ENCODE data around the gene EFS.
"Not testable (repeated sequence)": the region's sequence is repeated elsewhere in the genome, so short reads cannot be mapped to it uniquely, and the experiment has no call there.

EFS gene

DNA sequence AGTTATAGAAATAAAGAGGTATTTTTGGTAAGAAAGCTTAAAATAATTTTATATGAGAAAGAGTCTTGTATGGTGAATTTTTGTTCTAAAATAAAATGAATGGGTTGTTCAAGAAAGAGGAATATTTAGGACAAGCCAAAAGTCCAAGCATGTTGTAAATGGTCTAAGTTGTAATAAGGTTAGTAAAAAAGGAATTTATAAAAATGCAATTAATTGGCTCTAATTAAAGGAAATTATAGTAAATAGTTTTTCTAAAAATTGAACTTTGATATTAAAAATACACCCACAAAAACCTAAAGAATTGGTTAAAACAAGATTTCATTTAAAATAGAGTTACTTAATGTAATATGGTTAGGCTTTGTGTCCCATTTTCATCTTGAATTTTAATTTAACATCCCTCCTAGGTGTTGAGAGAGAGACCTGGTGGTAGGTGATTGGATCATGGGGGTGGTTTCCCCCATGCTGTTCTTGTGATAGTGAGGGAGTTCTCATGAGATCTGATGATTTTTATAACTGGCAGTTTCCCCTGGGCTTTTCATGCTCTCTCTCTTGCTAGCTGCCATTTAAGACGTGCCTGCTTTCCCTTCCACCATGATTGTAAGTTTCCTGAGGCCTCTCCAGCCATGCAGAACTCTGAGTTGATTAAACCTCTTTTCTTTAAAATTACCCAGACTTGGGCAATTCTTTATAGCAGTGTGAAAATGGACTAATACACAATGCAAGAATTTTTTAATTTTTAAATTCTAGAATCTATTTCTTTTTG, 25.3 kb downstream of the EFS start:
- DNase-seq, result no peak

DNA sequence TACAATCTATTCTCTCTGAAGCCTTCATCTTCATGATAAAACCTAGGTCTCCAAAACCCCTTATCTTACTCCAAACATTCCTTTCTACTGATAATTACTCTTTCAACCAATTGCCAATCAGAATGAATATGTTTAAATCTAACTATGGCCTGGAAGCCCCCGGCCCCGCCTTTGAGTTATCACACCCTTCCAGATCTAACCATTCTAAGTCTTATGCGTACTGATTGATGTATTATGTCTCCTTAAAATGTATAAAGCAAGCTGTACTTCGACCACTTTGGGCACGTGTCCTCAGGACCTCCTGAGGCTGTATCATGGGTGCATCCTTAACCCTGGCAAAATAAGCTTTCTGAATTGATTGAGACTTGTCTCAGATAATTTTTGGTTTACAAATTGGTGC, 29.3 kb downstream of the EFS start:
- DNase-seq, result no peak

DNA sequence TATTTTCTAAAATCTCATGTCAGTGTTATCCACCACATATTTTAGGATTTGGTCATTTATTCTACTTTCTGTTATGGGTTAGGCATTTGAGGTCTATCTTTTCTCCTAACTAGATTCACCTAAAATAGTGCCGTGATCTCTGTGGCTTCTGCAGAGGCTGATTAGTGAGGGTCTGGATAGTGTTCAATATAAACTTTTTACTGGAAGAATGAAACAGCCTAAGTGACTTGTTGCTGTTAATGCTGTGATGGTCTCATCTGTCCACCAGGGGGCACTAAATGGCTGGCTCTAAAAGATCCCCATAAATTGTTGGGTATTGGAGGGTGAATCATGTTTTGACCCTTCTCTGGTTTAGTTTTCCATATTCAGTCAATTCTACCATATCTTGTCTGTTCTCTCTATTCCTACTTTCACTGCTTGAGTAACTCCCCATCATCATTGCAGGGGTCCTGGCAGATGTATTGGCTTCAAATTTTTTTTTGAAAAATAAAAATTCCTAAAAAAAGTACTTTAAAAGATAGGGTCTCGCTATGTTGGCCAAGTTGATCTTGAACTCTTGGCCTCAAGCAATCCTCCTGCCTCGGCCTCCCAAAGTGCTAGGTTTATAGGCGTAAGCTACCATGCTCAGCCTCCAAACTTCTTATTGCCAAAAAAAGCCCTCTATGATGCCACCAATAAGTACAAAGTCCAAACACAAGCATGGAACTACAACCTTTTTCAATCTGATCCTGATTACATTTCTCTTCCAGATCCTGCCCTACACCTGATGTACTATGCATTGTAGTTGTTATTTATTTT, 36.8 kb downstream of the EFS start:
- peak in 41 of 56 donors; percentile 6 to 89 (median 46) for DNase-seq

DNA sequence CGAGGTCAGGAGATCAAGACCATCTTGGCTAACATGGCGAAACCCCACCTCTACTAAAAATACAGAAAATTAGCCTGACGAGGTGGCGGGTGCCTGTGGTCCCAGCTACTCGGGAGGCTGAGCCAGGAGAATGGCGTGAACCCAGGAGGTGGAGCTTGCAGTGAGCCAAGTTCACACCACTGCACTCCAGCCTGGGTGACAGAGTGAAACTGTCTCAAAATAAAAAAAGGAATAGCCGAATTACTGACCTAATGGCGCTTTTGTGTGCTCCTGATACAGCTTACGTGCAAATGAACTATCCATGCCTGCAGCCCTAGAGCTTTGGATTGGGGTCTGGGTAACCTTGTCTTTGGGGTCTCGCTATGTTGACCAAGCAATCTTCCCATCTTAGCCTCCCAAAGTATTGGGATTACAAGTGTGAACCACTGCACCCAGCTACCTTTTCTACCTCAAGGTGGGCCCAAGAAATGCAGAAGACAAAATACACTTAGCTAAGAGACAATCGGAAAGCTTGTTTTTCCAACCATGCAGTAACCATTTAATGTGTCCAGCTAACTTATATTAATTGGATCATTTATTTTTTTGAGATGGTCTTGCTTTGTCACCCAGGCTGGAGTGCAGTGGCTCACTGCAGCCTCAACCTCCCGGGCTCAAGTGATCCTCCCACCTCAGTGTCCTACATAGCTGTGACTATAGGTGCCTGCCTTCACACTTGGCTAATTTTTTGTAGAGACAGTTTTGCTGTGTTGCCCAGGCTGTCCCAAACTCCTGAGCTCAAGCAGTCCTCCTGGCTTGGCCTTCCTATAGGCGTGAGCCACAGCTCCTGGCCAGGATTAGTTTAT, 38.3 kb downstream of the EFS start:
- DNase-seq, result no peak

DNA sequence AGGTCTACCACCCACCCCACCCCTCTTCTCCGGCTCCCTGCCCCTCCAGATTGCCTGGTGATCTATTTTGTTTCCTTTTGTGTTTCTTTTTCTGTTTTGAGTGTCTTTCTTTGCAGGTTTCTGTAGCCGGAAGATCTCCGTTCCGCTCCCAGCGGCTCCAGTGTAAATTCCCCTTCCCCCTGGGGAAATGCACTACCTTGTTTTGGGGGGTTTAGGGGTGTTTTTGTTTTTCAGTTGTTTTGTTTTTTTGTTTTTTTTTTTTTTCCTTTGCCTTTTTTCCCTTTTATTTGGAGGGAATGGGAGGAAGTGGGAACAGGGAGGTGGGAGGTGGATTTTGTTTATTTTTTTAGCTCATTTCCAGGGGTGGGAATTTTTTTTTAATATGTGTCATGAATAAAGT, 39.2 kb downstream of the EFS start:
- DNase-seq, result not testable (repeated sequence)

DNA sequence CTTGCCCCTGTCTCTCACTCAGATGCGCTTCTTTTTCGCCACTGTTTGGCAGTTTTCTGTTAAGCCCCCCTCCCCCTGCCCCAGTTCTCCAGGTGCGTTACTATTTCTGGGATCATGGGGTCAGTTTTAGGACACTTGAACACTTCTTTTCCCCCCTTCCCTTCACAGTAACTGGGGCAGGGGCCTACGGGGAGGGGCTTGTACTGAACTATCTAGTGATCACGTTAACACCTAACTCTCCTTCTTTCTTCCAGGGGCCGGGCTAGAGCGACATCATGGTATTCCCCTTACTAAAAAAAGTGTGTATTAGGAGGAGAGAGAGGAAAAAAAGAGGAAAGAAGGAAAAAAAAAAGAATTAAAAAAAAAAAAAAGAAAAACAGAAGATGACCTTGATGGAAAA, 40.0 kb downstream of the EFS start:
- DNase-seq, result no peak

DNA sequence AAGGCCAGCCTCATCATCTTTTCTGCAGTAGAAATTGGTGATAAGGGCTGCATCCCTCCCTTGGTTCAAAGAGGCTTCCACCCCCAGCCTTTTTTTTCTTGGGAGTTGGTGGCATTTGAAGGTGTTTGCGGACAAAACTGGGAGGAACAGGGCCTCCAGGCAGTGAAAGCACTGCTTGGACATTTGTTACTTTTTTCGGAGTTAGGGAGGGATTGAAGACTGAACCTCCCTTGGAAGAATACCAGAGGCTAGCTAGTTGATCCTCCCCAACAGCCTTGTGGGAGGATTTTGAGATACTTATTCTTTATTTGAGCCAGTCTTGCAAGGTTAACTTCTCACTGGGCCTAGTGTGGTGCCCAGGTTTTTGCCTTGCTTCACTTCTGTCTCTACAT, 40.5 kb downstream of the EFS start:
- DNase-seq, result no peak

DNA sequence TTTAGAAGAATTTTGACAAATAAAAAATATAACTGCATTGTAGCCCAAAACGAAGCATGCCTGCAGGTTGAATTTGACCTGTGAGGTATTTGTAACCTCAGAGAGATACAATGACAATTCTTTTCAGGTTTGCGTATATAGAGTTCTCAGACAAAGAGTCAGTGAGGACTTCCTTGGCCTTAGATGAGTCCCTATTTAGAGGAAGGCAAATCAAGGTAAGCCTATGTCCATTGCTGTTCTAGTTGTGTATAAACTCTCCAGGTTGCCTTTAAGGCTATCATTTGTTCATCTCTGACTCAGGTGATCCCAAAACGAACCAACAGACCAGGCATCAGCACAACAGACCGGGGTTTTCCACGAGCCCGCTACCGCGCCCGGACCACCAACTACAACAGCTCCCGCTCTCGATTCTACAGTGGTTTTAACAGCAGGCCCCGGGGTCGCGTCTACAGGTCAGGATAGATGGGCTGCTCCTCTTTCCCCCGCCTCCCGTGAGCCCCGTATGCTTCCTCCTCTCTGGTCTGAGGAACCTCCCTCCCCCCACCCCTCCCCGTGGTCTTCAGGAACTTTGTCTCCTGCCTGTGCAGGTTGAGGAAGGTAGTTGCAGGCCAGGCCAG, 41.0 kb downstream of the EFS start:
- DNase-seq, result no peak

DNA sequence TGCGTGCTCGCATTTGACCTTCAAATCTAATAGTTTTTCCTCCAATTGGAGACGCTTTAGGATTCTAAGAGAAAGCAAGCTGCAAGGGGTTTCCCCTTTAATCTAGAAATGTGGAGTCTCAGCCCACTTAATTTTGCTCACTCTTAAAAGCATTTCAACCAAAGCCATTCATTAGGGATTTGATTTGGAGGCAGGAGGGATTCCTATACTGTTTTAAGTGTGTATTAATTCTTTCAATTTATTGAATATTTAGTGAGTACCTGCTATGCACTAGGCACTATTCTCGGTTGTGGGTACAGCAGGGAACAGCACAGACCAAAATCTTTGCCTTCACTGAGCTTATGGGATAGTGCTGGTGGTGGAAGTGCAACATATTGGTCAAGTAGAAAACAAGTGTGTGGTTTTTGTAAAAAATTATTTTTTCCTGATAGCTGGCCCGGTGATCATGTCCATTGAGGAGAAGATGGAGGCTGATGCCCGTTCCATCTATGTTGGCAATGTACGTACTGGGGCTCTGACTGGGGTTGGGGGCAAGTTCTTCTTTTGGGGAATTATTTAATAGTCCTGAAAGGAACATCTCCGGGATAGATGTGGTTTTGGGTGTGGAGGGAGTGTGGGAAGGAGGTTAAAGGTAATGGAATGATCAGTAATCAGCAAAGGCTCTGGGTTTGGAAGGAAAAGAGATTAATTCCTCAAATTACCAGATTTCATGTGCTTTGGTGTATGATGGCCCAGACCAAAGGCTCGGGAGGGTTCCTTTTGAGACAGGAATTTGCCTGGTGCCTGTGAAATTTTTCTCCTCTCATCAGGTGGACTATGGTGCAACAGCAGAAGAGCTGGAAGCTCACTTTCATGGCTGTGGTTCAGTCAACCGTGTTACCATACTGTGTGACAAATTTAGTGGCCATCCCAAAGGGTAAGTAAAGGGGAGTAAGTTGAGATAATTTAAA, 42.1 kb downstream of the EFS start:
- DNase-seq, result no peak

DNA sequence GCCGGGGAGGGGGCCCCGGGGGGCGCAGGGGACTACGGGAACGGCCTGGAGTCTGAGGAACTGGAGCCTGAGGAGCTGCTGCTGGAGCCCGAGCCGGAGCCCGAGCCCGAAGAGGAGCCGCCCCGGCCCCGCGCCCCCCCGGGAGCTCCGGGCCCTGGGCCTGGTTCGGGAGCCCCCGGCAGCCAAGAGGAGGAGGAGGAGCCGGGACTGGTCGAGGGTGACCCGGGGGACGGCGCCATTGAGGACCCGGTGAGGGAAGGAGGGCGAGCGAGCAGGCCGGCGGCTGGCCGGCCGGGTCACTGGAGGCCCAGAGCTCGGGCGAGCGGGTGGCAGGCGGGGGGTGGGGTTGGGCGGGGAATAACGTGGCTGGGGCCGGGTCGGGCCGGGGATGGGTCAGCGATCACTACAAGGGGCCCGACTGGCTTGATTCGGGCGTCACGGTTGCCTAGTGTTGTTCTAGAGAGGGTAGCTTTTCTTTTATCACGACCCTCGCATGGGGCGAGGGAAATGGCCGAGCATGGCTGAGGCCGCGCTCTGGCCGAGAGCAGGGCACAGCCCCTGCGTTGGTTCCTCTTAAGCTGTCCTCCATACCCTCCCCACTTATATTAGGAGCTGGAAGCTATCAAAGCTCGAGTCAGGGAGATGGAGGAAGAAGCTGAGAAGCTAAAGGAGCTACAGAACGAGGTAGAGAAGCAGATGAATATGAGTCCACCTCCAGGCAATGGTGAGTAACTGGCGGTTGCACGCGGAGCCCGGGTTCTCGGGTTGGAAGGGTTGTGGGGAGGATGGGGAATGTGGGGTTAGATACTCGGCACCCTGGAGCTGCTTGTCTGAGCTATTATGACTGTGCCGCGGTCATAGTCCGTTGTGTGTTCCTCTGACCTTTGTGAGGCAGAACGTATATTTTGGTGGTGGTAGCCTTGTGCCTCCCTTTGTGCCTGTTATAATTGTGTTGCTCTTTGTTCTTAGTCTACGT, 43.1 kb downstream of the EFS start:
- peak in 16 of 56 donors; percentile 42 to 77 (median 61) for DNase-seq

DNA sequence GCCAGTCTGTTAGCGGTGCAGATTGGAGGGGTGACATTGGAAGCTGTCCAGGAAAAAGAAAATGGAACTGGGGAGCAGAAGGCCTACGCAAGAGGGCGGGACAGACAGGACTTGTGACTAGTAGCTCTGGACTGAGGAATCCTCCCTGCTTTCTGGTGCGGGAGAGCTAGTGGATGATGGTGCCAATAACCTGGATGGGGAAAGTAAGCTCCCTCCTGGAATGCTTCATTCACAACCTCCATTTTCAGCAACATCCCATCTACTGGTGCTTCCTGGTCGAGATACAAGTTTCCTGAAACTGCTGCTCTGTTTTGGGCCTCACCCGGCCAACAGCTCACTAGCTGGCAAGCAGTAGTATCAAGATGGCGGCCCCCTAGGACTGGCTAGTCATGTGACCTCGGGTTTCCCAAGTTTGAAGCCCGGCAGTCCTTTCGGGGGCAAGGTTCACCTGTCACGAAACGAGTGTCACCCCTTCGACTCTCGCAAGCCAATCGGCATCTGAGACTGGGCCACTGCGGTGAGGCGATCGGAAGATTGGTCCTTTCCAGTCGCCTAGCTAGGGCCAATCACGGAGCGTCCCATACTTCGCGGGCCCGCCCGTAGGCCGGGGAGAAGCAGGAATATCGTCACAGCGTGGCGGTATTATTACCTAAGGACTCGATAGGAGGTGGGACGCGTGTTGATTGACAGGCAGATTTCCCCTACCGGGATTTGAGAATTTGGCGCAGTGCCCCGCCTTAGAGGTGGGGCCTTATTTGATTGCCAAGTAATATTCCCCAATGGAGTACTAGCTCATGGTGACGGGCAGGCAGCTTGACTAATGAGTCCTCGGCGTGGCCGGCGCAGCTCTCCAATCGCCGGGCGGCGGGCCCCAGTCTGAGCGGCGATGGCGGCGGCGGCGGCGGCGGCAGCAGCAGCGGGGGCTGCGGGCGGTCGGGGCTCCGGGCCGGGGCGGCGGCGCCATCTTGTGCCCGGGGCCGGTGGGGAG, 44.1 kb downstream of the EFS start, which contains the start of gene PABPN1:
TSS of gene PABPN1 (plus strand) at position 874 of the 988 bp plus-strand sequence. CDS start at position 887, 13 bp downstream.
- peak; percentile 75 to 100 (median 99) for DNase-seq

DNA sequence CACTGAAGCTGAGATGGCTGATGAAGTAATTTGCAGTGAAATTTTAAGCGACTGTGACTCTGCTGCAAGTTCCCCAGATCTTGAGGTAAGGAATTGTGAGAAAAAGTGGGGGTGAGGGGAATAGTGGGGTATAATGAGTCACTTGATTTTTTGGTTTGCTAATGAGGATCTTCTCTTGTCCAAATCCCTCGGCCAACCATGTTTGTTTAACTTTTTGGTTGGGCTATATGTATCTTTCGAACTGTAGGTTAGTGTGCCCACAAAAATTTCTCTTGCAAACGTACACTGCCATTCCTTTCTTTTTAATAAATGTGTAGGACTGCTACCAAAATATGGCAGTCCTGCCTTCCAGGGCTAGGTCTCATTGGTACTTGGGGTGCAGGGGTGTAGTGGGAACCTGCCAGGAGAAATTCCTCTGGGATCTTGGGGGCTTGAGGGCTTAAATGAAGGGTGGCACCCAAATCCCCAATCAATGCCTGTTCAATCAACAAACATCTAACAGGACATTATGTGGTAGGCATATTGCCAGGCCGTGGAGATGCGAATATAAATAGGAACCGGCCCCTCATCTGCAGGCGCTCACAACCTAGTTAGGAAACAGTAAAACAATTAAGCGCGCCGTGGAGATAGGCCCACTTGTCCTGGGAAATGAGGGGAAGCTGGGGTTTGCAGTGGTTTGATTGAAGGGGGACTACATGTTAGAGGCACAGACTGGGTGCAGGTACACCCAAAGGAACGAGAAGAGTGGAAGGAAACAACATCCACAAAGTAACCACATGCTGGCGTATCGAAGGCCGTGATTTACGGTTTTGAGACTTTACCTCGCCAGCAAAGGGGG, 45.0 kb downstream of the EFS start:
- DNase-seq, result no peak

DNA sequence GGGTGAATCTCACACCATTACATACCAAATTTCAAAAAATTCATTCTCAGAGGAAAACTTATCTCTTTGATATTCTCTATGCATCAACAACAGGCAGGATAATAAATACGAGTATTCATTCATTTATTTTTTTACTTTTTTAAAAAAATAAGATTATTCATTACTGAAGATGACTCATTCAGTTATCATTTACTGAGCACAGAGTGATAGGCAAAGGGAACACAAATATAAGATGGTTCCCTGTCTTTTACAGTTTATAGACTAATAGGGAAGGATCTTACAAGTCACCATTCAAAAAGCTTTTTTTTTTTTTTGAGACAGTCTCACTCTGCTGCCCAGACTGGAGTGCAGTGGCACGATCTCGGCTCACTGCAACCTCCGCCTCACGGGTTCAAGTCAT, 48.7 kb downstream of the EFS start:
- no peak for DNase-seq

DNA sequence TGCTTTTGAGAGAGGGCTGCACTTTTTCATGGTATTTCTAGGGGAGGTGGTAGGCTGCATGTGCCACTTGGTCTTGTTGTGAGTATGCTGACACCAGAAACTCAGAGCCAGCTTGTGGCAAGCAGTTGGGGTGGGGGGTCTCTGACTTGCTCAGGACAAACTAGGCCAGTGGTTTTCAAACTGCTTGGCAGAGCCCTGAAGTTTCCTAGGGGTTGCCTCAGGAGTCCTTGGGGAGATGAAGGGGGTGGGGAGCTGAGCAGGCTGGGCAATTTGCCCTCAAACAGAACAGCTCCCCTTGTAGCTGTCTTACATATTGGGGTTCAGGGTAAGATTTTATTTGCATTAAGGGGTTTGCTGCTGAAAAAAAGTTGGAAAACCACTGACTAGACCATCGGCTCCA, 54.4 kb downstream of the EFS start:
- DNase-seq, result no peak

DNA sequence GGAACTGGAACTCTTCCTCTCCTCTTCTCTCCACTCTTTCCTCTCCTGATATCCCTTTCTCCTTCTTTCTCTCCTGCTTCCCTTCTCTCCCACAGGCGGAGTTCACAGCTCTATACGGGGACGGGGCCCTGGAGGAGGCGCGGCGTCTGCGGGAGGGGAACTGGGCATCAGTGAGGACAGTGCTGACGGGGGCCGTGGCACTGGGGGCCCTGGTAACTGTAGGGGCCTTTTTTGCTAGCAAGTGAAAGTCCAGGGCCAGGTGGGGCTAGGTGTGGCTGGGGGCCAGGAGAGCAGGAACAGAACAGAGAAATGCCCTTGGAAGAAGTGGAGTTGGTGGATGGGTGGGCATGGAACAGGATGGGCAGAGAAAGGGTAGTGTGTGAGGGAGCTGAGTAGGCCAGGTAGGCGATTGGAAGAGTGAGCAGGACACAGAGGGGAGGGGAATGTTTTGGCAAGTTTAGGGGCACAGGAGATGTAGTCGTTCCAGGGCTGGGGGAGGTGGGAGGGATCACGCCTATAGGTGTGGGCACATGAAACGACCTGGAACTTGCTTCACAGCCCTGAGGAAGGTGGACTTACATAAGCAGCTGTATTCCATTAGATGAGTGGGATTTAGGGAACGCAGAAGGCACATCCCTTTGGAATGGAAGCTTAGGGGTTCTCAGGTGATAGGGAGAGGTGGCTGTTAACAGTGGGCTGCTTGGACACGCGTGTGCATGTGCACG, 56.1 kb downstream of the EFS start:
- no peak for DNase-seq

All from amygdala (tissue), 56 donors.